HCT116 (cell line): Measurements from ENCODE around the gene RPL10A. TPM values are rescaled to one million over a fixed set of nuclear protein-coding genes. Genes with fewer than 3 reads are reported as not detected.
A peak's percentile ranks its signal among the peaks of the same experiment; 100 is the strongest.

ENCODE experiments used
- ATAC-seq: fragments of 200-7000 bp; cut with Tn5 transposase; 2 replicates; pipeline ENCODE4 v1.9.1; 2020; ENCODE audit warnings: mild to moderate bottlenecking, moderate library complexity
- Bru-seq: library from RNA; stranded (reverse); fragments of 400-500 nt; gene quantifications from one replicate; lab custom pipeline; 2021; lab: Mats Ljungman, UMichigan
- BruChase-seq, 2 experiments: library from RNA; stranded (reverse); fragments of 400-500 nt; gene quantifications; one replicate each; lab custom pipeline; 2021; lab: Mats Ljungman, UMichigan
- BruUV-seq: library from RNA; stranded (reverse); fragments of 400-500 nt; replicated peaks from 2 replicates; lab custom pipeline; 2021; lab: Mats Ljungman, UMichigan
- CTCF ChIA-PET: fragments of 300-600 bp; sonication (Branson Sonifier 250); formaldehyde crosslinking; loops from one replicate; lab custom pipeline; 2021; ENCODE audit warnings: antibody characterized with exemption; lab: Charles Lee
- POLR2A ChIA-PET: fragments of 300-600, 350-600 bp; sonication (Branson Sonifier 250); formaldehyde crosslinking; loops from one replicate; lab custom pipeline; 2021; ENCODE audit warnings: antibody characterized with exemption; lab: Charles Lee
- RAD21 ChIA-PET, 2 experiments: fragments of 300-600 bp; sonication (Branson Sonifier 250); formaldehyde crosslinking; loops; one replicate each; lab custom pipeline; 2023; ENCODE audit warnings: low total read pairs in 2 of 2; ENCODE audit not compliant: uncharacterized antibody in 2 of 2, unreplicated experiment in 2 of 2, low non-redundant PET in 1 of 2; lab: Charles Lee
- DNase-seq: peaks from one replicate; pipeline ENCODE4 v3.0.0-alpha.2; 2010; ENCODE audit warnings: low read depth, low spot score
- H2AFZ ChIP-seq: fragments of 200-600 bp; shearing (Covaris generic), sonication (generic); 2 replicates; pipeline ENCODE4 v1.6.1; 2017; ENCODE audit warnings: low read depth, mixed run types, mixed read lengths, antibody characterized with exemption, low read length; ENCODE audit not compliant: poor library complexity, severe bottlenecking
- H3K27ac ChIP-seq: 2 replicates; pipeline ENCODE4 v1.5.1; 2012; ENCODE audit warnings: low read depth, low read length
- H3K27me3 ChIP-seq: fragments of 200-600 bp; sonication (generic); 2 replicates; pipeline ENCODE4 v1.6.1; 2016; ENCODE audit warnings: mixed run types, low read length, mixed read lengths; ENCODE audit not compliant: insufficient read depth
- H3K36me3 ChIP-seq, 2 experiments: fragments of 200-500 bp in 1 of 2; fragments of 200-600 bp in 1 of 2; sonication (Bioruptor generic) in 1 of 2; sonication (generic) in 1 of 2; 2 replicates each; pipeline versions ENCODE4 v1.5.1 to v1.6.1; 2014 to 2016; ENCODE audit warnings: low read length in 2 of 2, inconsistent platforms in 1 of 2, mixed read lengths in 1 of 2, mixed run types in 1 of 2; ENCODE audit not compliant: insufficient read depth in 2 of 2, control insufficient read depth in 1 of 2
- H3K4me1 ChIP-seq, 2 experiments: fragments of 200-600 bp in 1 of 2; sonication (generic) in 1 of 2; 2 replicates each; pipeline versions ENCODE4 v1.5.1 to v1.6.1; 2012 to 2017; ENCODE audit warnings: low read length in 2 of 2, inconsistent platforms in 1 of 2, mild to moderate bottlenecking in 1 of 2, mixed read lengths in 1 of 2, mixed run types in 1 of 2, moderate library complexity in 1 of 2; ENCODE audit not compliant: insufficient read depth in 2 of 2, control insufficient read depth in 1 of 2
- H3K4me2 ChIP-seq: fragments of 200-600 bp; sonication (generic); 2 replicates; pipeline ENCODE4 v1.6.1; 2017; ENCODE audit warnings: mixed run types, low read length, mixed read lengths
- H3K4me3 ChIP-seq, 2 experiments: fragments of 200-600 bp in 1 of 2; sonication (generic) in 1 of 2; replicated peaks in 1 of 2; 2 replicates each; pipeline ENCODE4 v1.5.1; 2011 to 2016; ENCODE audit warnings: low read length in 2 of 2, control low read depth in 1 of 2, low read depth in 1 of 2, mild to moderate bottlenecking in 1 of 2, mixed read lengths in 1 of 2, mixed run types in 1 of 2
- H3K79me2 ChIP-seq: fragments of 200-600 bp; sonication (generic); 2 replicates; pipeline ENCODE4 v1.6.1; 2017; ENCODE audit warnings: mild to moderate bottlenecking, mixed run types, low read length, moderate library complexity, mixed read lengths; ENCODE audit not compliant: insufficient read depth
- H3K9ac ChIP-seq: fragments of 200-600 bp; sonication (generic); 2 replicates; pipeline ENCODE4 v1.6.1; 2016; ENCODE audit warnings: low read length, mixed read lengths
- H3K9me2 ChIP-seq: fragments of 200-600 bp; sonication (generic), shearing (Covaris generic); 2 replicates; pipeline ENCODE4 v1.6.1; 2017; ENCODE audit warnings: mixed run types, mild to moderate bottlenecking, moderate library complexity; ENCODE audit not compliant: insufficient read depth
- H3K9me3 ChIP-seq, 2 experiments: fragments of 200-500 bp in 1 of 2; fragments of 200-600 bp in 1 of 2; sonication (Bioruptor generic) in 1 of 2; sonication (generic) in 1 of 2; 2 replicates each; pipeline ENCODE4 v1.6.1; 2014 to 2017; ENCODE audit warnings: low read length in 2 of 2, mixed read lengths in 2 of 2, inconsistent platforms in 1 of 2, low read depth in 1 of 2, mild to moderate bottlenecking in 1 of 2, mixed run types in 1 of 2, moderate library complexity in 1 of 2; ENCODE audit not compliant: control insufficient read depth in 1 of 2, insufficient read depth in 1 of 2
- H4K20me1 ChIP-seq: fragments of 200-600 bp; sonication (generic), shearing (Covaris generic); 2 replicates; pipeline ENCODE4 v1.6.1; 2017; ENCODE audit warnings: mixed run types, mild to moderate bottlenecking, moderate library complexity; ENCODE audit not compliant: insufficient read depth
- CBX3 ChIP-seq: IDR thresholded peaks from 2 replicates; pipeline ENCODE4 v1.6.1; 2012; ENCODE audit warnings: low read depth
- CEBPB ChIP-seq: IDR thresholded peaks from 2 replicates; pipeline ENCODE4 v1.6.1; 2012; ENCODE audit warnings: low read depth
- EGR1 ChIP-seq: IDR thresholded peaks from 2 replicates; pipeline ENCODE4 v1.6.1; 2012; ENCODE audit warnings: low read depth
- ELF1 ChIP-seq: IDR thresholded peaks from 2 replicates; pipeline ENCODE4 v1.6.1; 2012; ENCODE audit warnings: low read depth, borderline replicate concordance
- EZH2 ChIP-seq: fragments of 200-600 bp; sonication (generic); IDR thresholded peaks from 2 replicates; pipeline ENCODE4 v1.6.1; 2017; ENCODE audit warnings: antibody characterized with exemption, mixed run types
- EZH2phosphoT487 ChIP-seq: fragments of 200-600 bp; IDR thresholded peaks from 2 replicates; pipeline ENCODE4 v1.6.1; 2018; ENCODE audit warnings: antibody characterized with exemption, borderline replicate concordance
- FOSL1 ChIP-seq: IDR thresholded peaks from 2 replicates; pipeline ENCODE4 v1.6.1; 2012; ENCODE audit warnings: low read depth
- JUND ChIP-seq: IDR thresholded peaks from 2 replicates; pipeline ENCODE4 v1.6.1; 2012
- POLR2A ChIP-seq: IDR thresholded peaks from 2 replicates; pipeline ENCODE4 v1.7.0; 2011; ENCODE audit warnings: borderline replicate concordance; ENCODE audit not compliant: insufficient read depth, insufficient read length; ENCODE audit errors: extremely low read depth
- POLR2AphosphoS5 ChIP-seq: IDR thresholded peaks from 2 replicates; pipeline ENCODE4 v1.6.1; 2011; ENCODE audit warnings: mild to moderate bottlenecking, low read depth, low read length, moderate library complexity
- RAD21 ChIP-seq: IDR thresholded peaks from 2 replicates; pipeline ENCODE4 v1.6.1; 2012; ENCODE audit warnings: low read depth, mild to moderate bottlenecking
- SIN3A ChIP-seq: IDR thresholded peaks from 2 replicates; pipeline ENCODE4 v1.6.1; 2012; ENCODE audit warnings: low read depth
- SP1 ChIP-seq: IDR thresholded peaks from 2 replicates; pipeline ENCODE4 v1.6.1; 2012; ENCODE audit warnings: low read depth
- SRF ChIP-seq: IDR thresholded peaks from 2 replicates; pipeline ENCODE4 v1.6.1; 2012; ENCODE audit warnings: low read depth
- TCF7L2 ChIP-seq: IDR thresholded peaks from 2 replicates; pipeline ENCODE4 v1.7.0; 2011; ENCODE audit warnings: borderline replicate concordance, inconsistent platforms; ENCODE audit not compliant: insufficient read depth, insufficient read length; ENCODE audit errors: extremely low read depth
- YY1 ChIP-seq: IDR thresholded peaks from 2 replicates; pipeline ENCODE4 v1.6.1; 2011; ENCODE audit warnings: low read length, low read depth, moderate library complexity, mild to moderate bottlenecking; ENCODE audit not compliant: insufficient replicate concordance; ENCODE audit errors: extremely low read depth
- ZFX ChIP-seq: fragments of 450-650 bp; IDR thresholded peaks from 2 replicates; pipeline ENCODE4 v1.6.1; 2017
- ZNF274 ChIP-seq: fragments of 200-500 bp; sonication (Bioruptor generic); IDR thresholded peaks from 2 replicates; pipeline ENCODE4 v1.6.1; 2014; ENCODE audit warnings: mild to moderate bottlenecking, low read depth, low read length, inconsistent platforms
- intact Hi-C: fragments of 100-400 bp; cut with micrococcal nuclease; formaldehyde crosslinking; loops from 2 replicates; pipeline ENCODE4 v1.10.0; 2022
- long read RNA-seq: library from polyadenylated mRNA; unstranded; transcript quantifications from one replicate; pipeline ENCODE4 v2.0.0, GENCODE V29; 2021; ENCODE audit not compliant: unreplicated experiment
- polyA plus RNA-seq: library from polyadenylated mRNA; unstranded; fragments of >200 nt; gene quantifications from 2 replicates; pipeline ENCODE4 v1.2.1, GENCODE V29; 2012; ENCODE audit warnings: missing spikeins
- total RNA-seq: library from RNA; stranded (reverse); gene quantifications from one replicate; pipeline ENCODE4 v1.2.1, GENCODE V29; 2021; ENCODE audit not compliant: unreplicated experiment
- TF ChIP-seq, protein P1 (sequence below): IDR thresholded peaks from 2 replicates; pipeline ENCODE4 v1.6.1; 2011; ENCODE audit warnings: mild to moderate bottlenecking, low read length, moderate library complexity; ENCODE audit not compliant: insufficient replicate concordance; ENCODE audit errors: extremely low read depth
- TF ChIP-seq, protein P2 (sequence below), 3 experiments: fragments of 200-600 bp in 1 of 3; sonication (generic) in 1 of 3; IDR thresholded peaks in 2 of 3; conservative IDR thresholded peaks in 1 of 3; 2 replicates each; pipeline ENCODE4 v1.5.1; 2012 to 2017; ENCODE audit warnings: low read depth in 2 of 3, low read length in 2 of 3, antibody characterized with exemption in 1 of 3, borderline replicate concordance in 1 of 3, control low read depth in 1 of 3, mild to moderate bottlenecking in 1 of 3, mixed read lengths in 1 of 3, mixed run types in 1 of 3, moderate library complexity in 1 of 3; ENCODE audit not compliant: insufficient read depth in 1 of 3
- TF ChIP-seq, protein P3 (sequence below): IDR thresholded peaks from 2 replicates; pipeline ENCODE4 v1.6.1; 2012

The RPL10A gene
- 1,981 TPM for total RNA-seq
- polyA plus RNA-seq: 2,739 and 2,996 TPM in 2 replicates
- Bru-seq, nascent RNA: percentile 100 among the genes with signal in this experiment
- percentile 100 among the genes with signal in this experiment for BruChase-seq, experiment 1, labeled RNA remaining after a 6-hour chase
- BruChase-seq, experiment 2, labeled RNA remaining after a 2-hour chase: percentile 99 among the genes with signal in this experiment
- long read RNA-seq, transcript RPL10A-202 (5 exons, 1,063 nt): minor isoform, 33 of 952 reads
- long read RNA-seq, transcript RPL10A-201 (6 exons, 716 nt): major isoform, 790 of 952 reads
- long read RNA-seq, transcript RPL10A-203 (5 exons, 1,069 nt): minor isoform, 28 of 952 reads
- long read RNA-seq, partial matches to known transcripts: 65 of 952 reads
- long read RNA-seq, other reads (novel, unspliced or antisense): 32 of 952 reads

DNA sequence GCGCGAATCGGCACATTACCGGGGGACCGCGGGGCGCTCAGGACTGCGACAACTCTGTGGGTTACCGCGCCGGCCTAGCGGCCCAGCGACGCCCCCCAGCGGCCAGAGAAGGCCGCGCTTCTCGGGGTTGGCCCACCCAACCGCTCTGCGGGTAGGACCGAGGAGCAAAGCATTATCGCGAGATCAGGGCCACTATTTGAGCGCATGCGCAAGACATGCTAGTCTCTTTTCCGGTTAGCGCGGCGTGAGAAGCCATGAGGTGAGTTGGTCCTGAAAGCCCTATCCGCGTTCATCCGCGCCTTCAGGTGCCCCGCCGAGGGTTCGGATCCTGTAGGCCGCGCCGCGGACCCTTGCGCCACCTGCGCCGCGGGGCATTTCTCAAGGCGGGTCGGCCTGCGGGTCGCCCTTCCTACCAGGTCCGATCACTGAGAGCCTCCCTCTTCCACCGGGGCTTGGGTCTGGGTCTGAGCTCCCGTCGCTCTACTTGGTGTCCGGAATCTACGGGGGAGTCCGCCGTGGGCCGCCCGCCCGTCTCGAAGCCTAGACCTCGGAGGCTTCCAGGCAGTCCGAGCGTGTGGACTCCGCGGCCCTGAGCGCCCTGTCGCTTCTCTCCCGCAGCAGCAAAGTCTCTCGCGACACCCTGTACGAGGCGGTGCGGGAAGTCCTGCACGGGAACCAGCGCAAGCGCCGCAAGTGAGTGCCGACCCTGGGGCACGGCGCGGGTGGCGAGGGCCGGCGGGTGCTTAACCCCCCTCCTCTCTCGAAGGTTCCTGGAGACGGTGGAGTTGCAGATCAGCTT, at the start of gene RPL10A:
RPL10A (plus strand) TSS at position 221 of the 799 bp plus-strand sequence; CDS start at position 255, 34 bp downstream.
- no peaks in the 10 kb centered on the region for H3K9me2 ChIP-seq
- TF ChIP-seq EGR1: no peak
- peak; percentile 100 for TF ChIP-seq POLR2AphosphoS5
- TF ChIP-seq EZH2: no peak
- no peak for TF ChIP-seq CEBPB
- peak; percentile 71 for TF ChIP-seq ZFX
- no peak for TF ChIP-seq RAD21
- no peak for TF ChIP-seq ZNF274
- TF ChIP-seq JUND: no peak
- no peak for TF ChIP-seq SP1
- no peak for TF ChIP-seq FOSL1
- no peak for TF ChIP-seq EZH2phosphoT487
- TF ChIP-seq SIN3A: no peak
- TF ChIP-seq, protein P1, sequence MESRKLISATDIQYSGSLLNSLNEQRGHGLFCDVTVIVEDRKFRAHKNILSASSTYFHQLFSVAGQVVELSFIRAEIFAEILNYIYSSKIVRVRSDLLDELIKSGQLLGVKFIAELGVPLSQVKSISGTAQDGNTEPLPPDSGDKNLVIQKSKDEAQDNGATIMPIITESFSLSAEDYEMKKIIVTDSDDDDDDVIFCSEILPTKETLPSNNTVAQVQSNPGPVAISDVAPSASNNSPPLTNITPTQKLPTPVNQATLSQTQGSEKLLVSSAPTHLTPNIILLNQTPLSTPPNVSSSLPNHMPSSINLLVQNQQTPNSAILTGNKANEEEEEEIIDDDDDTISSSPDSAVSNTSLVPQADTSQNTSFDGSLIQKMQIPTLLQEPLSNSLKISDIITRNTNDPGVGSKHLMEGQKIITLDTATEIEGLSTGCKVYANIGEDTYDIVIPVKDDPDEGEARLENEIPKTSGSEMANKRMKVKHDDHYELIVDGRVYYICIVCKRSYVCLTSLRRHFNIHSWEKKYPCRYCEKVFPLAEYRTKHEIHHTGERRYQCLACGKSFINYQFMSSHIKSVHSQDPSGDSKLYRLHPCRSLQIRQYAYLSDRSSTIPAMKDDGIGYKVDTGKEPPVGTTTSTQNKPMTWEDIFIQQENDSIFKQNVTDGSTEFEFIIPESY: peak; percentile 99
- TF ChIP-seq CBX3: no peak
- no peak for TF ChIP-seq ELF1
- peak; percentile 33 for TF ChIP-seq YY1
- TF ChIP-seq, protein P2, sequence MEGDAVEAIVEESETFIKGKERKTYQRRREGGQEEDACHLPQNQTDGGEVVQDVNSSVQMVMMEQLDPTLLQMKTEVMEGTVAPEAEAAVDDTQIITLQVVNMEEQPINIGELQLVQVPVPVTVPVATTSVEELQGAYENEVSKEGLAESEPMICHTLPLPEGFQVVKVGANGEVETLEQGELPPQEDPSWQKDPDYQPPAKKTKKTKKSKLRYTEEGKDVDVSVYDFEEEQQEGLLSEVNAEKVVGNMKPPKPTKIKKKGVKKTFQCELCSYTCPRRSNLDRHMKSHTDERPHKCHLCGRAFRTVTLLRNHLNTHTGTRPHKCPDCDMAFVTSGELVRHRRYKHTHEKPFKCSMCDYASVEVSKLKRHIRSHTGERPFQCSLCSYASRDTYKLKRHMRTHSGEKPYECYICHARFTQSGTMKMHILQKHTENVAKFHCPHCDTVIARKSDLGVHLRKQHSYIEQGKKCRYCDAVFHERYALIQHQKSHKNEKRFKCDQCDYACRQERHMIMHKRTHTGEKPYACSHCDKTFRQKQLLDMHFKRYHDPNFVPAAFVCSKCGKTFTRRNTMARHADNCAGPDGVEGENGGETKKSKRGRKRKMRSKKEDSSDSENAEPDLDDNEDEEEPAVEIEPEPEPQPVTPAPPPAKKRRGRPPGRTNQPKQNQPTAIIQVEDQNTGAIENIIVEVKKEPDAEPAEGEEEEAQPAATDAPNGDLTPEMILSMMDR (IDR thresholded peaks at IDR 0.05 in 2 of 3, conservative IDR thresholded peaks at IDR 0.05 in 1 of 3; ENCODE audit: borderline replicate concordance in 1 of 3, insufficient read depth in 1 of 3, low read depth in 2 of 3, low read length in 2 of 3): peak in 2 of 3 experiments; percentile 96; a peak in 4 of 6 replicates
- TF ChIP-seq POLR2A: peak; percentile 99
- no peak for TF ChIP-seq TCF7L2
- TF ChIP-seq SRF: no peak
- TF ChIP-seq, protein P3, sequence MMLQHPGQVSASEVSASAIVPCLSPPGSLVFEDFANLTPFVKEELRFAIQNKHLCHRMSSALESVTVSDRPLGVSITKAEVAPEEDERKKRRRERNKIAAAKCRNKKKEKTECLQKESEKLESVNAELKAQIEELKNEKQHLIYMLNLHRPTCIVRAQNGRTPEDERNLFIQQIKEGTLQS: no peak
- TF ChIP-seq, all 23 proteins: peak for 6
- no TSS peak for BruUV-seq
- DNase-seq (peak; percentile 94), ATAC-seq (peak; percentile 82)
- Histone ChIP-seq H3K27me3 (no peaks in the 10 kb centered on the region), H3K4me1 (peaks cover 13 to 32% of the 10 kb centered on the region in 2 experiments; a peak in 3 of 4 replicates), H3K4me3 (peak within 1 kb of the TSS; percentile 98 to 99), H3K27ac (peak within 1 kb of the TSS; percentile 82), H3K9ac (peak within 1 kb of the TSS; percentile 99), H4K20me1 (peaks cover 35% of the 10 kb centered on the region; the same call in 1 of the 2 replicates), H3K4me2 (peak within 1 kb of the TSS; percentile 88), H3K36me3 (peaks cover 17 to 40% of the 10 kb centered on the region in 2 experiments; a peak in 3 of 4 replicates), H3K9me3 (no peaks in the 10 kb centered on the region), H2AFZ (peak within 1 kb of the TSS; percentile 30), H3K79me2 (peaks cover 42% of the 10 kb centered on the region)
- ChIA-PET POLR2A (interaction anchor here (1.4 to 2.5 kb wide), 3 partner anchors 16 to 172 kb away, joined by 6 to 8 read pairs (median 6); partner anchors contain the start of genes FANCE and PPARD), CTCF (interaction anchor here (0.9 to 1.1 kb wide), 2 partner anchors 127 to 170 kb away, joined by 4 to 6 read pairs; partner anchors contain the start of gene DEF6), RAD21 (interaction anchor here in 1 of 2 experiments (1.1 kb wide), 1 partner anchor 127 kb away, joined by 5 read pairs; the partner anchor contains the start of gene PPARD)
- intact Hi-C loops: loop anchor here (1.0 kb wide), 2 partner anchors 126 to 171 kb away; partner anchors contain the start of genes DEF6 and PPARD
